Ammon's horn (tissue), 1 donor: Measurements from ENCODE around the gene HECW1.
"Not testable (repeated sequence)": the region's sequence is repeated elsewhere in the genome, so short reads cannot be mapped to it uniquely, and the experiment has no call there.

Source experiments
- DNase-seq: peaks from one replicate; pipeline ENCODE4 v3.0.0-alpha.2; 2016; ENCODE audit warnings: low spot score

The HECW1 gene

DNA sequence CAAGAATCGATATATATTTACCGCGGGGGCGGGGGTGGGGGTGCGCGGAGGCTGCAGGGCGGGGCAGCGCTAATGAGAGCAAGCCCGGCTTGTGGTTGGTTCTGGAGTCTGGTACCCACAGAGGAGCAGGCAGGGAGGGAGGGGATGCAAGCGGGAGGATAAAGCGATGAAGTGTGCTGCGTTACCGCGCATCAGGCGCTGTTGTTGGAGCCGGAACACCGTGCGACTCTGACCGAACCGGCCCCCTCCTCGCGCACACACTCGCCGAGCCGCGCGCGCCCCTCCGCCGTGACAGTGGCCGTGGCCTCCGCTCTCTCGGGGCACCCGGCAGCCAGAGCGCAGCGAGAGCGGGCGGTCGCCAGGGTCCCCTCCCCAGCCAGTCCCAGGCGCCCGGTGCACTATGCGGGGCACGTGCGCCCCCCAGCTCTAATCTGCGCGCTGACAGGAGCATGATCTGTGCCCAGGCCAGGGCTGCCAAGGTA lies at the start of gene HECW1:
Gene HECW1 (plus strand): TSS at position 189 of the 482 bp plus-strand sequence. CDS start 131,259 bp downstream, outside the sequence.
- DNase-seq: peak; percentile 54

GRCh38 chr7:43071604-43072003 lies 40.8 kb upstream of the HECW1 start:
- no peak for DNase-seq

- no peak for DNase-seq
Observed at GRCh38 chr7:43072530-43072929, 39.9 kb upstream of the HECW1 start.

- not testable (repeated sequence) for DNase-seq
Observed at GRCh38 chr7:43073811-43074210, 38.6 kb upstream of the HECW1 start.

- DNase-seq: no peak
Observed at GRCh38 chr7:43076189-43076605, 36.2 kb upstream of the HECW1 start.

DNA sequence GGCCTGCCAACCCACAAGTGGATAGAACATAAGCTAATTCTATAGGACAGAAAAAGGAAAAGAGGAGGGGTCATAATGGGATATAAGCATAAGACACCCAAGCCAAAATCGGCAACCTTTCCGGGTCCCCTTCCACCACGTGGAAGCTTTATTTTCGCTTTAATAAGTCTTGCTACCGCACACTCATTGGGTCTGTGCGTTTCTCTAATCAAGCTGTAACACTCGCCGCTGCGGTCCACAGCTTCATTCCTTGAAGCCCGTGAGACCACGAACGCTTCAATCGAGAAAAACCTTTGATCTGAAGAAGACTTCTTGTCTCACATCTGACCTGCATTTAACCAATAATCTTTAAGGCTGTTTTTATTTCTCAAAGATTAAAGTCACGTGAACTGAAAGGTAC lies 35.8 kb upstream of the HECW1 start:
- DNase-seq: no peak

- DNase-seq: no peak
Observed at GRCh38 chr7:43077285-43077684, 35.2 kb upstream of the HECW1 start.

DNA sequence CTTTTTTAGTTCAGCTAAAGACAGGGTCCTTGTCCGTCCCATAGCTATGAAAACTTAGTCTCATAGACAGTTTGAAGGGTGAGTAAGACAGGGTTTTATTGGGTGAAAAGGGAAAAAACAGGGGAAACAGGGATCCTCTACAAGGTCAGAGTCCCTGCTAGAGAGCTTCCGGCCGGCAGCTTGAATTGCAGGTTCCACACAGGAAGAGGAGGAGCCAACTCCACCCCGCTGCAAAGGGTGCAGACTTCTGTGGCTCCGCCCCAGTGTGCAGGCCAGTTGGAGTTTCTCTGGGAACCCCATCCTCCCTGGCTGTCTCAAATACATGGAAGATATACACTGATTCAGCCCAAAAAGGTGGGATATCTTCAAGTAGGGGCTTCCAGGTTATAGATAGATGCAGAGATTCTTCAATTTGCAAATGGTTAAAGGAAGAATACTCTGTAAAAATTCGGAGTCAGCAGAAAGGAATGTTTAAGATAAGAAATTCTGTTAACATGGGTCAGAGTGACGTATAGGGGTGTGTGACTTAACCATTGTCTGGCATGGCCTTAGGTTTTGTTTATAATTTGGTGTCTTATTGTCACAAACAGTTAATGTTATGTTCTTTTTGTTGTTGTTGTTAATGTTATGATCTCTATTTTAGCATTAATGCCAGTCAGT lies 34.6 kb upstream of the HECW1 start:
- DNase-seq: no peak

DNA sequence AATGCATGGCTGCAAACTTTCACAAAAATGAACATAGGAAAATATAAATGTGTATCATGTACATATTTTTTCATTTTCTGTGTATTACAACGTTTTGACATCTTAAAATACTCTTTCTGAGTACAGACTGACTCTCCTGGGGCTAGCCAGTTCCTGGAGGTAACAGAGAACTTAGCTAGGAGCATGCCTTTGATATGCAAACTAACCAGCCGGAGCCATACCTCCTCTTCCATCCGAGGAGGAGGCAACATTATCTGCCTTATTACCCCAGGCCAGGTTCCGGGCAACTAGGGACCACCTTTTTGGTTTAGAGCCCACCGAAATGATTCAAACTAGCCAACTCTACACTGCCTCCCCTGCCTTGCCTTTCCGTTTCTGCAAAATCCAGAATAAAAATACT lies 33.7 kb upstream of the HECW1 start:
- no peak for DNase-seq

DNA sequence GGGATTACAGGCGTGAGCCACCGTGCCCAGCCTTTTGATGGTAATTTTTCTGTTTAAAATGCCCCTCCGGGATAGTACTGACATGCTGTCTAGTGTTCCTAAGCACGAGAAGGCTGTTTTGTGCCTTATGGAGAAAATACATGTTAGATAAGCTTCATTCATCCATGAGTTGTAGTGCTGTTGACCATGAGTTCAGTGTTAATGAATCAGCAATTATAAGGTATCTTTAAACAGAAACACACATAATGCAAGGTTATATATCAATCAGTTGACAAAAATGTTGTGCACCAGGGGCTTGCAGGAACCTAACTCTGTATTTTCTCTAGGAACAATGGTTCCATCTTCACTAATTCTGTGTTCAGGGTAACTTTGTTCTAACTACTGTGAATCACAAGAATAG lies 30.8 kb upstream of the HECW1 start:
- DNase-seq: no peak

DNA sequence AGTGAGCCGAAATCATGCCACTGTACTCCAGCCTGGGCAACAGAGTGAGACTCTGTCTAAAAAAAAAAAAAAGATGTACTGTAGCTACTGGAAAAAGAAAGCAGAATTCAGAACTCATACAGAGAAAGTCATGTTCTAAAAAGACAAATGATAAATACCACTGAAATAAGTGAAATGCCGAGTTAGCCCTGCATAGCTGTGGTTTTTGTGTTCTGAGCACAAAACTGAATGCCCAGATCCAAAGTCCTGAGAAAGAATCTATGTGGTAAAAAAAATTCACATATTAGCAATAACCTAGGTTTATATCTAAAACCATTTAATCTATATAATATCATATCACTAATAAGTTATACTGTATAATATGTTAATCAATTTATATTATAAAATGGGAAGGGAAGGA lies 29.3 kb upstream of the HECW1 start:
- no peak for DNase-seq

GRCh38 chr7:43085017-43085416 lies 27.4 kb upstream of the HECW1 start:
- no peak for DNase-seq

DNA sequence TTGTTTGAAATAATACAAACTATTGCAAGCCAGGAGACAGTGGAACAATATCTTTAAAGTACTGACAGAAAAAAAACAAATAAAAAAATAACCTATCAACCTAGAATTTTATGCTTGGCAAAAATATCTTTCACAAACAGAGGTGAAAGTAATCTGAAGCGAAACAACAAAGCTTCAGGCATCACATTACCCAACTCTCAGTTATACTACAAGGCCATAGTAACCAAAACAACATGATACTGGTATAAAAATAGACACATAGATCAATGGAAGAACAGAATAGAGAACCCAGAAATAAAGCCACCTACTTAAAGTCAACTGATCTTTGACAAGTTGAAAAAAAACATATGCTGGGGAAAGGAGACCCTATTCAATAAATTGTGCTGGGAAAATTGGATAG lies 26.5 kb upstream of the HECW1 start:
- no peak for DNase-seq

GRCh38 chr7:43092819-43093218 lies 19.6 kb upstream of the HECW1 start:
- no peak for DNase-seq

- DNase-seq: no peak
Observed at GRCh38 chr7:43096875-43097274, 15.6 kb upstream of the HECW1 start.

DNA sequence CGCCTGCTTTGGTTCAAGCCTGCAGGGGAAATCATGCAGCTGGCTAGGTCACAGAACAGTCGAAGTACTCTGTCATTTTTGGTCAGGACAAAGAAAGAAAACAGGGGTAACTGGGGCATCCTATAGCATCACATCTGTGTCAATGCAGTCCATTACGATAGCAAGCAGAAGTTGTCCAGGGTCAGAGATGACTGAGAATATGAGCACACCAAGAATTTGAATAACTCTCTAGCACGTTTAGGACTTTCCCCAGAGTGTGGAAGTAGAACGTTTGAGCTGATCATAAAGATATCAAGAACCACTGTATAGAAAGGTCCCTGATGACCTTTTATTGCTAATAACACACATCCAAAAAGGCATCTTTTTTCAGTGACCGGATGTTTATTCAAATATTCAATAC lies 12.7 kb upstream of the HECW1 start:
- DNase-seq: no peak

DNA sequence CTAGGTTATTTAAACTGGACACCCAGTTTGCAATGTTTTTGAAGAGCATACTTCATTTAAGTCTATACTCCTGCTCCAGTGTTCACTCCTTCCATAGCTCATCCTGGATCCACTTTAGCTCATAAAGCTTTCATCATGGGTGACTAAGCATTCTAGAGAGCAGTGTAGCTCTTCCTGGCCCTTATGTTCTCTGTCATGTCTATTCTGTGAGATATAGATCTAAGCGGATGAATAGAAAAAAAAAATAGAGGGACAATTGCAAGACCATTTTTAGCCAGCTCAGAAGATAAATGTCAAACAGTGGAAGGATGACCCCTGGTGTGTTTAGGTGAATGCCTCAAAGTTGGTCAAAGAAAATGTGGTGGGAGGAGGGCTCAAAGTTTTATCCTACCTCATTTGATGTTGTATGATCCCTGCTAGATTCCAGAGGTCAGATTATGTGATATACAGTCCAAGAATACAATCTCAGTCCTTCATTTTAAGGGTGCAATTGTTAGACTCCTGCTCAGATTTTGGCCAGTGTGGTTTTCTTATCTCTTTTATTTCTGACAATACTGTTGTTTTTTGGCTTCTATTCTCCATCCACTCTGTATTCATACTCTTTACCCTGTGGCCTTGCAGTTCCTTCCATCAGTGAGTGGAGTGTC lies 7.5 kb upstream of the HECW1 start:
- DNase-seq: no peak

DNA sequence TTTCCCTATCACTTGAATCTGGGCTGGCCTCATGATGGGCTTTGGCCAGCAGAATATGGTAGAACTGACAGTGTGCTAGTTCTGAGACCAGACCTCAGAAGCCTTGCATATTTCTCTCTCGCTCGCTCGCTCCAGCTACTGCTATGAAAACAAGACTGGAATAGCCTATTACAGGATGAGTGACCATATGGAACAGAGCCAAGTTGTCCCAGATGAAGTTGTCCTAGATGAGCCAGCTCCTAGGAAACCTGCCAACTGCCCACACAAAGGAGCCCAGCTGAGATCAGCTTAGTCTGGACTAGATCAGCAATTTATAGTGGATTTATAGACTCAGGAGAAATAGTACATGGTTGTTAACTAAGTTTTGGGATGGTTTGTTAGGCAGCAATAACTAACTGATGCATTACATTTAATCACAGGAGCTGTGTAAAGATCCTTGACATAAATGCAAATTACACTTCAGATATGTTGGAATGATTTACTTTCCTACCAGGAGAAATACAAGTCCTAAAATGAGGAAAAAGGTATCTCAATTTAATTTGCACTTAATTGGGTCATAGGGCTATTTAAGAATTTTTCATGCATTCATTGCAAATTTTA lies 6.8 kb upstream of the HECW1 start:
- DNase-seq: no peak

DNA sequence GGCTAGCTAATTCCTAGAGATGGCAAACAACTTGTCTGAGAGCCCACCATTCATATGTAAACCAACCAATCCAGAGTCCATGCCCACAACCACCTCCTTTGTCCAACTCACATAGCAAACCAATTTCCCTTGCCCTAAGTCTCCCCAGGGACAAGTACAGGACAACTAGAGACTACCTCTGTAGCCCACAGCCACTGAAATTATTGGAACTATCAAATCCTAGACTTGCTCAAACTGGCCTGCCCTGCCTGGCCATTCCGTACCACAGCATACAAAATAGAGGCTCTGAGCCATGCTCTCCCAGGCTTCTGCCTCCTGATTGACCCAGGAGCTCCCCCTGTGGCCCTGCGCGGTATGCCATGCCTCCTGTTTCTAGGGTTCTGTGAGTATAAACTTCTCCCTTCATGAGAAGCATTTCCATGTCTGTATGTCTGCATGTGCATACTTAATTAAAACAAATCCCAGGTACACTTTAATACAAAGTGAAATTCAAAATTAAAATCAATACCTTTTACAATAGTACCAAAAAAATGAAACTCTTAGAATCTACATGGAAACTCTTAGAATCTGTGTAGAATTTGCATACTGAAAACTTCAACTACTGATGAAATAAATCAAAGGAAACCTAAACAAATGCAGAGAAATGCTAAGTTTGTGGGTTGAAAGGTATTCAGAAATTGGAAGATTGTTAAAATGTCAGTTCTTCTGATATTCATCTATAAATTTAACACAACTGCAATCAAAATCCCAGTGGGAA lies 4.0 kb upstream of the HECW1 start:
- peak; percentile 61 for DNase-seq

- DNase-seq: no peak
Observed at GRCh38 chr7:43110791-43111535, 1.5 kb upstream of the HECW1 start.

DNA sequence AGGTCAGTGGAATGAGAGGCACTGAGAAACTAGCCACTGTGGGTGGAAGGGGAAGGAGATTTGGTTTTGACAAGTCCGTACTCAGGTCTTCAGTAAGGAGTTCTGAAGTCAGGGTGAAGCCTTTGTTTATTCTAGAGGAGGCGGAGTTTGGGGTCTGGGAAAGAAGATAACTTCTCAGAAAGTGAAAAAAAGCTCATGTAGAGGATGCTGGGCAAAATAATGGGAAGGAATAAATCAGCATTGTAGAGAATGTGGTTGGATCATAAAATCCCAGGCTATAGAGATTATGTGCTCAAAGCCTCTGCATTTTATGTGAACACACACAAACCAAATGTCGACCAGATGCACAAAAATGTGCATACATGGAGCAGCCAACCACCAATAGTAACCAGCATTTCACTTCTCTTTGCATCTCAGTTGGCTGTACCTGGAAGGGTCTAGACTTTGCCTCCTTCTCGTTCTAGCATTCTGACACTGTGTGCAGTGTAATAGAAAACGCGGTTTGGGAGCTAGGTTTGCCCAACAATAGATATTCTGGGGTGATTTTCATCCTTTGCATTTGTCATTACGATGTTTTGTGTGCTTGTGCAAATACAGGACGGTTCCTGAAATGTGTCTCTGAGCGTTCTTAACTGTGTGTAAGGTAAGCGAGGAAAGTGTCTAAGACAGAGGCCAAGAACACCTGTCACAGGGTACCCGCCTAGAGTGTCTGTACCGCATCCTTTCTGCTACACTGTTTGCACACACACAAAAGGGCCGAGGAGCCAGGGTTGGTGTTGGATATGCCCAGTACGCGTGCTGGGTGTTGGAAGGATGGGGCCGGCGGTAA lies 603 bp upstream of the HECW1 start:
- no peak for DNase-seq
